NCI-H2081 (cell line): ENCODE data around the gene STRC.
"Not testable (repeated sequence)": the region's sequence is repeated elsewhere in the genome, so short reads cannot be mapped to it uniquely, and the experiment has no call there.

Experiments used
- DNase-seq, 2 experiments: peaks; one replicate each; lab custom pipeline; 2025; lab: John Stamatoyannopoulos, UW

STRC gene

GRCh38 chr15:43618700-43619099, at the start of gene STRC:
Gene STRC (minus strand): TSS chr15:43618800. CDS start chr15:43618722, 78 bp downstream.
- not testable (repeated sequence) for DNase-seq

- not testable (repeated sequence) for DNase-seq
Measured at GRCh38 chr15:43666177-43666576, 47.6 kb upstream of the STRC start.

- not testable (repeated sequence) for DNase-seq
Measured at GRCh38 chr15:43663333-43663732, 44.7 kb upstream of the STRC start.

GRCh38 chr15:43662293-43662692, 43.7 kb upstream of the STRC start:
- DNase-seq: not testable (repeated sequence)

GRCh38 chr15:43659727-43660126, 41.1 kb upstream of the STRC start:
- DNase-seq: not testable (repeated sequence)

GRCh38 chr15:43649430-43649926, 30.9 kb upstream of the STRC start:
- DNase-seq: not testable (repeated sequence)

- DNase-seq: no peak
Measured at GRCh38 chr15:43648649-43649429, 30.2 kb upstream of the STRC start, which contains the start of gene CATSPER2. Gene CATSPER2 (minus strand): TSS chr15:43648844. CDS start chr15:43648061, 783 bp downstream.

- not testable (repeated sequence) for DNase-seq
Measured at GRCh38 chr15:43638464-43639204, 20.0 kb upstream of the STRC start.

- DNase-seq: not testable (repeated sequence)
Measured at GRCh38 chr15:43626937-43627336, 8.3 kb upstream of the STRC start.

- DNase-seq: no peak
Measured at GRCh38 chr15:43625106-43625505, 6.5 kb upstream of the STRC start.

- not testable (repeated sequence) for DNase-seq
Measured at GRCh38 chr15:43622068-43622799, 3.6 kb upstream of the STRC start.

- not testable (repeated sequence) for DNase-seq
Measured at GRCh38 chr15:43617750-43618149, 850 bp downstream of the STRC start.

- DNase-seq: not testable (repeated sequence)
Measured at GRCh38 chr15:43602233-43602632, 16.4 kb downstream of the STRC start.

- DNase-seq: not testable (repeated sequence)
Measured at GRCh38 chr15:43600200-43600599, 18.4 kb downstream of the STRC start.

- DNase-seq: not testable (repeated sequence)
Measured at GRCh38 chr15:43599131-43599530, 19.5 kb downstream of the STRC start.

- not testable (repeated sequence) for DNase-seq
Measured at GRCh38 chr15:43593328-43594190, 25.0 kb downstream of the STRC start, which contains the start of gene CKMT1B. Gene CKMT1B (plus strand): TSS chr15:43594027. CDS start chr15:43594219, 192 bp downstream.

- not testable (repeated sequence) for DNase-seq
Measured at GRCh38 chr15:43592841-43593240, 25.8 kb downstream of the STRC start.

- not testable (repeated sequence) for DNase-seq
Measured at GRCh38 chr15:43589778-43590466, 28.7 kb downstream of the STRC start, which contains the start of gene PPIP5K1. Gene PPIP5K1 (minus strand): TSS chr15:43590208. CDS start chr15:43584504, 5,704 bp downstream.

- DNase-seq: not testable (repeated sequence)
Measured at GRCh38 chr15:43574607-43575006, 44.0 kb downstream of the STRC start.

- not testable (repeated sequence) for DNase-seq
Measured at GRCh38 chr15:43566615-43567014, 52.0 kb downstream of the STRC start.
